ENCODE data around the gene YAF2.

- TF ChIP-seq POLR2A (IDR thresholded peaks at IDR 0.05), result no peak
- no peak for TF ChIP-seq CTCF (IDR thresholded peaks at IDR 0.05)
Observed at GRCh38 chr12:42278128-42278510, 40.1 kb upstream of the YAF2 start.

Data from right lobe of liver (tissue), 4 donors.